ENCODE data around the gene XXYLT1.

The XXYLT1 gene

DNA sequence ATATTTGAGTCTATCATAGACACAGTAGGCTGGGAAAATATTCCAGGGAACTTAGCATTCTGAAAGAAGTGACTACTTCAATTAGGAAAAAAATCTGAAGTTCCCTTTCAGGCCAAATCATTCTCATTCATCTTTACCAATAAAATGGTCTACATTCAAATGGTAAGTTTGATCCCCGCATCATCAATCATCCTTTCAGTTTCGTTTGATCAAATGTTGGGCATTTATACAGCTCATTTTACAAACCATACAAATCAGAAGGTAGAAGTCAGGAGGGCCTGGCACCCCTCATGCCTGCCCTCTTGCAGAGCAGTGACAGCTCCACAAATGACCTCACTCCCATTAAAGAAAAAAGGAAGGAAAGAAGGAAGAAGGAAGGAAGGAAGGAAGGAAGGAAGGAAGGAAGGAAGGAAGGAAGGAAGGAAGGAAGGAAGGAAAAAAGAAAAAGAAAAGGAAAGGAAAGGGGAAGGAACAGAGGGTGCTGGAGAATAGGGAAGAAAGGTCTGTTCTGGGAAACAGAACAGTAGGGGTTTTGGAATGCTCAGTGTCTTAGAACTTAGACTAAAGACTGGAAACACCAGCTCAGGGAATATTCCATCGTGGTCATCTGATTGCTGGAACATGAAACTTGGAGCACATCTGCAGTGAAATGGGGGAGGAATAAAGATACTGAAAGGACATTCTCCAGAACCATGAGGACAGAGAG, 86.1 kb downstream of the XXYLT1 start:
- no peak for DNase-seq (ENCODE audit: low read depth)

DNA sequence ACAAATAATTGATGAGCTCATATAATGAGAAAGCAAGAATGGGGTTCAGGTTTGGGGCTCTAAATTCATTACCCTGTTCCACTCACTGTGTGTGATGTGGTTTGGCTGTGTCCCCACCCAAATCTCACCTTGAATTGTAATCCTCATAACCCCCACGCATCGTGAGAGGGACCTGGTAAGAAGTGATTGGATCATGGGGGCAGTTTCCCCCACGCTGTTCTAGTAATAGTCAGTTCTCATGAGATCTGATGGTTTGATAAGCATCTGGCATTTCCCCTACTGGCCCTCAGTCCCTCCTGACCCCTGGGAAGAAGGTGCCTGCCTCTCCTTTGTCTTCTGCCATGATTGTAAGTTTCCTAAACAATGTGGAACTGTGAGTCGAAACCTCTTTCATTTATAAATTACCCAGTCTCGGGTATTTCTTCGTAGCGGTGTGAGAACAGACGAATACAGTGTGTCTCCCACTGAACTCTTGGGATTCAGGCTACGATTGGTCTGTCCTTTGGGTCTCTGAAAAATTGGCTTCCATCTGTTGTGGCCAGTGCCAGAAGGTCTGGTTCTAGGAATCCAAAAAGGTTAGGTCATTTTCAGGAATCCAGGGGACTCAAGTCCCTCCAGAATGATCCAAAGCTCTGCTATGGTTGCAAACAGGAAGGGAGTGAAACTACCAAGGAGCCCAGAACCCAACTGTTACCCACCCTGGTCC, 87.7 kb downstream of the XXYLT1 start:
- DNase-seq (ENCODE audit: low read depth), result no peak

DNA sequence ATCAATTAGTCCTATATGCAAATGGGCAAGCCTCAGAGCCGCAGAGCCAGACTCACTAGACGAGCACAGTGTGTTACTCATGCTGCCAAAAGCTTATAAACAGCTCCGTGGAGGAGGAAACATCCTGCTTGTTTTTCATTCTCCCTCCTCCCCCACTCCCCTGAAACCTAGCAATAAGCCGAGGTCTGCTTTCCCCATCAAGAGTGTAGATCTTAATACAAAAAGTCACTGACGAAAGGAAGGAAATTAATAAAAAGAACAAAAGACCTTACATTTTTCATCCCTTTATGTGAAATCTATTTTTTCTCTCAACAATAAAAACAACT, 88.5 kb downstream of the XXYLT1 start:
- DNase-seq (ENCODE audit: low read depth), result peak; percentile 32

DNA sequence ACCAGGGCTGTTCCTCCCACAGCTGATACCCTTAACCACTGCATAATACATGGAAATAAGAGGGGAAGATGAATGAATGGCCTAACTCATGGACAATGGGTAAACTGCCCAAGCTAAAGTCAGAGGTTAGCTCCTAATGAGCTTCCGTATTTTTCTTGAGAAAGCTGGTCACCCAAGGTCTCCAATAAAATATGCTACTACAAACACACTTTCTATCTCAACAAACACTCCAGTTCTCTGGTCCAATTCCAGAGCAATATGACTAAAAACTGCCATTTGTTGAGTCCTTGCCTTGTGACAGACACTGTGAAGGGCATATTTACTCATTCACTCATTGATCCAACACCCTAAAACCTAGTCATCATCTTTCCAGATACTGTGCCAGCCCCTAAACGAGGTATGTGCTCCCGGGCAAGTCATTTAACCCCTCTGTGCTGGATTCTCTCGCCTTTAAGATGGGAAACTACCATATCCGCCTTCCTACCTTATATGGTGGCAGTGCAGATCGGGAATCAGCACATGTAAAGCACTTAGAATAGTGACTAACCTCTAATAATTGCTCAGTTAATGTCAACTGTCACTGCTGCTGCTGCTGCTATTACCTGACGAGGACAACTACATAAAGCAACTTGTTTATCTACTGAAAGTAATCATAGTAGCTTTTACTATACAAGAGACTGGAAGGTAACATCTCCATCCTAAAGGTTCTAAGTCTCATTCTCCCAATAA, 89.1 kb downstream of the XXYLT1 start:
- no peak for DNase-seq (ENCODE audit: low read depth)

DNA sequence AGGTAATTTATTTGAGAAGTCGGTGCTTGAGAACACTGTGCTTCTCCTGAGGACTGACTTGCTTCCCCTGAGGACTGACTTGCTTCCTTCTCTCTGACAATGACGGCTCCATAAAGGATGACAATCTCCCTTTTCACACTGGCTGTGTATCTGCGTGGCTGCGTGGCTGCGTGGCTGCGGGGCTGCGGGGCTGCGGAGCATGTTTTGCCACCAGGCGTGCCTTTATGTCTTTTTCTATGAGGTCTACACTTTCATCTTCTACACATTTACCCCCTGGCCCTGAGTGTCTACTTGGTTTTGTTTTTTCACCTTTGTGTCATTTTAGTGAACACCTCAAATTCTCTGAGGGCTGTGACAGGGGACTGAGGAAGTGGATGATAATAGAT, 89.9 kb downstream of the XXYLT1 start:
- DNase-seq (ENCODE audit: low read depth), result no peak

DNA sequence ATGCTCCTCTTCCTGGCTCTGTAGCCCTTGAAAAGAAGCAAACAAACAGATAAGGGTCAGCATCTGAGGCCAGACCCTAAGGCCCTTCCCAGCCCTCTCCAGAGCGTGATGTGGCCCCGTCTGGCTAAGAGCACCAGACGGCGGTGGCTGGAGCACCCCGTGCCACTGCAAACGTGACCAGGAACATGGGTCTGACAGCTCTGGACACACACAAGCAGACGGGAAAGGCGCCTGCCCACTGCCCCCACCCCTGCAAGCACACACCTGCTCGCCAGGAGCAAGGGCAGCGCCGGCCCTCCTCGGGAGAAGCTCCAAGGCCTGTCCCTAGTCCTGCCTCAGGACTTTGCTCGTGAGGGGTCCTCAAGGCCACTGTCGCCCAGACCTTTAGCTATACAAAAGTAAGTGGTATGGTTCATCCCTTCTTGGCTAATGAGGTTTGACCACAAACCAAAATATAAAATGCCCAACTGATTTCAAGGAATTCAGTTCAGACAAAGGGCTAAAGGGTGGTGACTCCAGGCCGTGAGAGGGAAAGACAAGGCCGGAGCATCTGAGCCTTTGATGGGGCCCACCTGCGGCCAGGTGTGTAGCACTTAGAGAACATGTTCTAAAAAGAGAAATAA, 90.4 kb downstream of the XXYLT1 start:
- DNase-seq (ENCODE audit: low read depth), result no peak

DNA sequence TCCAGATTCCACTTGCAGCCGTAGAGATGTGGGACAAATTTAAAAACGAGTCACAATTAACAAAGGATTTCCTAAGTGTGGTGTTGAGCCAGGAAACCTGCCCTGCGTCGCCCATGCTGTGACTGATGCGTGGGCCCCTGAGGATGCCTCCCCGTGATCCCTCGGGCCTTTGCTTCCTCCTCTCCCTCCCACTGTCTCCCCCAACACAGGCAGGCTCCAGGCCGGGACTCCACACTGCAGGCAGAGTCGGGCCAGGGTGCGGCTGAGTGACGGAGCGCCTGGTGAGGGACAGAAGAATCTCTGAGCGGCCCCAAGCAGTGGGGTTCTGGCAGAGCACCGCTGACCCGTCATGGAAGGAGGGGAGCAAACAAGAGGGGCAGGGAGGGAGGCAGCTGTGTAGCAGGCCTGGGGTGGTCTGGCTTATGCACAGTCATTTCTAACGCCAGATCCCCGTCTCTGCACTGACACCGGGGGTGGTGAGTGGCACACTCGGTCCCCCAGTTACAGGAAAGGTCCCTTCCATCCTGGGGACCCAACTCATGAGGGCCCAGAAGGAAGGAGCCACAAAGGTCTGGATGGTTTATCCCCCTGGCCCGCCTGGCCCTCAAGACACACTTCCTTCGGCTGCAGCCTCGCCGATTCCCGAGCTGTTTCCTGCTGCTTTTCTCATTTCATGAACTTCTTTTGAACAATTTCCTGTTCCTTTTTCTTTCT, 91.0 kb downstream of the XXYLT1 start:
- no peak for DNase-seq (ENCODE audit: low read depth)

DNA sequence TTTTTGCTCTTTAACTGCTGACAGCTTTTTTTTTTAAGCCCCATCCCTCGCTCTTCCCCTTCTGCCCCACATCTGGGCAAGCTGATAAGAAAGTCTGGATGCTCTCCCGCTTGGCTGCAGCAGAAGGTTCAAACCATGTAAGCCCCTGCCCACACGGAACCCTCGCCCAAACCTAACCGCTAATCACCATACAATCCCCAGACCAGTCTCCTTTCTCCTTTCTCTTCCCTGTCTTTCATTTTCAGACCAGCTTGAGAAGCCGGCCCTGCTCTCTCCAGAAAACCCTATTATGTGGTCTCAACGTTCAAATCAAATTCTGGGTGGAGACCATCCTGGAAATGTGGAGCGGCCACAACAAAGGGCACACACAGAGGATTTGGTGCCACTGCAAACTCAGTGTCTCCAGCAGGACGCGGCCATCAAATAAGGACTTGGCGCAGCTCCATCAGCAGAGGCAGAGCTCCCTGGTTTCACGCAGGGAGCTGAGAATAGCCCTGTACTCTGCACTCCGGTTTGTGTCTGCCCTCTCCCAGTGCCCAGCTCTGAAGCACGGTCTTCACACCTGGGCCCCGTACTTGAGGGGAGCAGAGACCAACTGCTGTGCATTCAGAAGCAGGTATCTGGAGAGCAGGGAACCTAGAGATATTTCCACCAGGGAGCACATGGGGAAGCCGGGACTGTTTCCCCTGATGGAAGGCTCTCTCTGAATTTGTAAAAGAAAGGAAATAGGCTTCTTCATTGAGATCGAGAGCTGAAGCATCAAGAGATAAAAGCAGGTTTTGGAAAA, 92.6 kb downstream of the XXYLT1 start:
- no peak for DNase-seq (ENCODE audit: low read depth)

DNA sequence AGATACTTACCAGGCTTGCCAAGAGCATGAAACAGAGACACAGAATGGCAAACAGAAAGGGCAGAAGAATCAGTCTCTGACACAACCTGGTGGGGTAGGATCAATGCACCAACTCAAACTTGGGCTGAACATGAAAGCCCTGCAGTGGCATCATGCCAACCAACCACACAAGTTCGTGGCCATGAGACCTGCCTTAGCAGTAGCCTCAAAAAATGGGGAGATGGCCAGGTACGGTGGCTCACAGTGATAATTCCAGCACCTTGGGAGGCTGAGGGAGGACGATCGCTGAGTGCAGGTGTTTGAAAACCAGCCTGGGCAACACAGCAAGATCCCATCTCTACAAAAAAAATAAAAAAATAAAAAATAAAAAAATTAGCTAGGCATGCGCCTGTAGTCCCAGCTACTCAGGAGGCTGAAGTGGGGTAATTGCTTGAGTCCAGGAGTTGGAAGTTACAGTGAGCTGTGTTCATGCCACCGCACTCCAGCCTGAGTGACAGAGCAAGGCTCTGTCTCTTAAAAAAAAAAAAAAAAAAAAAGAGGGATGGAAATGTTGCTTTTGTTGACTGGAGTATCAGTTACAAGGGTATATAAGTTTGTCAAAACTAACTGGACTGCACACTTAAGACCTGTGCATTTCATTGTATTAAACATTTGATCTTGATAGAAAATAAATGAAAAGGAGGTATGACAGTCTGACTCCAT, 93.4 kb downstream of the XXYLT1 start:
- DNase-seq (ENCODE audit: low read depth), result no peak

DNA sequence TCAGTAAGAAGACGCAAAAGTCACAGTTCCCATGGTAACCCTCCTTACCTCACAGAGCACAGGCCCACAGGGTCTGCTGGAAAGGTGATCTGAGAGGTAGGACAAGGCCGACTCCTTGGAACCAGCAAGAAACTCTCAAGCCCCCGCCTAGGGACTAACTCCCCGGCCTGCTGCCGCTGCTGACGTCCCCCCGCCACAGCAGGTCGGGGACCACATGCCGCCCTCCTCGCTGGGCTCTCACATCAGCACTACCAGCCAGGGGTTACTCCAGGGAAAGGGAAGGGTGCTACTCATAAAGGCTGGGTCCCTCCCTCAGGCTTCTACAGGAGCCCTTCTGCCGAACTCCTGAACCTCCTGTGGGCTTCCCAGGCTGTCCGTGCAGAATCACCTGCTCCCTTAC, 94.2 kb downstream of the XXYLT1 start:
- DNase-seq (ENCODE audit: low read depth), result no peak

DNA sequence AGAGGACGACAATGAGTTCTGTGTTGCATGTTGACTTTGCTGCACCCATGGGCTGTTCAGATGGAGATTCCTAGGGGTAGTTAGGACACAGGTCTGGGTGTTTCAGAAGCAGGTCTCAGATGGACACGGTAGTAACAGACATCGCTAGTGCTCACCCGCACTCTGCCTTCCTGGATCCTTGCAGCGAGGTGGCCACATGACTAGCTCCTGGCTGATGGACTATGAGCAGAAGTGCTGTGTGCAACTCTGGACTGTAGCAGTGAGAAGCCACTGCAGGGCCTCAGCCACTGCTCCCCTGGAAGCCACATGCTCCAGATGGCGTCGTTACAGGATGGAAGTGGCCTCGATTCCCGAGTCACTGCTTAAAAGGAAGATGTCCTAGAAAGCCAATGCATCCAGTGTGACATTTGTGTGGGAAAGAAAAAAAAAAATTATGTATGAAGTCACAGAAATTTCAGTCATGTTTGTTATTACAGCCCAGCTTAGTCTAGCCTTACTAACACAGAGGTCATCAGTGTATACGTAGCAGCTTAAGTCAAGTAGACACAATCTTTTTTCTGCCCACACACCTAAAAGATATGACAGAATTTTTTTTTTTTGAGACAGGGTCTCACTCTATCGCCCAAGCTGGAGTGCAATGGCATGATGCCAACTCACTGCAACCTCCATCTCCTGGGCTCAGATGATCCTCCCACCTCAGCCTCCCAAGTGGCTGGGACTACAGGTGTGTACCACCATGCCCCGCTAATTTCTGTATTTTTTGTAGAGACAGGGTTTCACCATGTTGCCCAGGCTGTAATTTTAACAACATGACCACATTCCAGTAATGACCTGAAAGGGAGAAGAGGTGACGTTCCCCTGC, 95.3 kb downstream of the XXYLT1 start:
- no peak for DNase-seq (ENCODE audit: low read depth)

DNA sequence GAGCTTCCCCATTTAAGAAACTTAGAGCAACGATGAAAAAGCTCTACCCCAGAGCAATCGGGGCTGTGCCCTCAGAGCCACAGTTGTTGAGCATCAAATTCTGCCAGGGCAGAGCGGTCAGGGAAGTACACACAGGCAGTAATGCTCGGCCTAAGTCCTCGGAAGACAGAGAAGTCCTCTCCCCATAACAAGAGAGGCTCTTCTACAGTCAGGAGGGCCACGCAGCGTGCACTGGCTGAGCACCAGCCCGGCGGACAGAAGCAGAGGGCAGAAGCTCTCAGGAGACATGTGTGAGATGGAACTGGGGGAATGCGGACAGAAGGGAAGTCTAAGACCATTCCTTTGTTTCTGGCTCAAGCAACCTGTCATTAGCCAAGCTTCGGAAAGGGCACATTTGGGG, 95.9 kb downstream of the XXYLT1 start:
- DNase-seq (ENCODE audit: low read depth), result no peak

DNA sequence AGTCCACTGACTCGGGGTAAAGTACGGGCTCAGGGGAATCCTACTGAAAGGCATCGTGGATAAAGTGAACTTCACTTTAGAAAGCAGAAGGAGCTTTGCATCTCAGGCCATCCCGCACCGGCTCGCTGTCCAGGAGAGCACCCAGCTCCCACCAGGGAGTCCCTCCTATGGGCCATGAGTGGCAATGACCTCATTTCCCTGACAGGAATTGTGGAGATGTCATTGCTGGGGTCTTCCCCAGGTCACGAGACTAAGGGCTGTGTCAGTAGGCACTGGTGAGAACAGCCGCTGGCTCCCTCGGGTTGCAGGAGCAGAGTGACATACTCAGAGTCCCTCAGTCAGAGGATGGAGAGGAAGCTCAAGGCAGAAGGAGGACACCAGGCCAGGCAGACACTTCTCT, 97.3 kb downstream of the XXYLT1 start:
- no peak for DNase-seq (ENCODE audit: low read depth)

DNA sequence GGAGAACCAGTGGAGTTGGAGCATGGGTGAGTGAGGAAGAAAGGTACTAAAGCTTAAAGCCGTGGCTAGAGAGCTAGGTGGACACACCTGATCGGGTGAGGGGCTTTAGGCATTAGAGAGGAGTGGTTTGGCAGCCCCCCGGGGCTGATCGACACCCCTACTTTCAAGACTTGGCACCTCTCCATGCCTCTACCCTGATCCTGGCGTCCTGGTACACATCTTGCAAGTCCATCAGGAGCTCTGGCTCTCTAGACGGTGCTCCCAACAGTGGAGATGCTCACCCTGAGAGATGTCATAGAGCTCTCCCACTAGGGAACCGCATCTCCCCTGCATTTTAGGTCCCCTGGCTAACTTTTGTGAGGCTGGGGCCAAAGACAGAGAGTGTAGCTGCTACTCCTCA, 98.1 kb downstream of the XXYLT1 start:
- no peak for DNase-seq (ENCODE audit: low read depth)

DNA sequence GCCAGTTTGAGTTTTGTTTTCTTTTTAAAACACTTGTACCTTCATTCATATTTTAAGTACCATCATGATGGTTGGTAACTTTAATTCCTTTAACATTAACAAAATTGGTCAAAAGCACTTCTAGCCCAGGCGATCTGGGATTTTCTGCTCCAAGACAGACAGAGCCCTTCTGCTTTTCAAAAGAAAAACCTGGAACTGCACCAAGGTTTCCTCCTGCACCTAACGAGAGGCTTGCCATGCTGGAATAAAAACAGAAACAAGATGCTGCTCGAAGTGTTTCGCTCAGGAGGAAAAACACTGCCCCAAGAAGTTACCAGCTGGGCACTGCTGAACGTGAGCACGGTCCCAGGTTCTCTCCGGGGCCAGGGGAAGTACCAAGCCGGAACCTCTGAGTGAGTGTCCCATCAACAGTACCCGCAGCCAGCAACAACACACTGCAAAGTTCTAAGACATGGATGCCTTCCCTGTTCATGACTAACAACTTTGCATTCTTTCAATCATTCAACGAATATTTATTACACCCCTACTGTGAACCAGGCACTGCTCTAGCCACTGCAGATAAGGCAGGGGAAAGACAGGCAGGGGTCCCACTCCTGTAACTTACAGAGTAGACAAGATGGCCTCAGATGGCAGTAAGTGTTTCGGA, 98.8 kb downstream of the XXYLT1 start:
- DNase-seq (ENCODE audit: low read depth), result no peak

DNA sequence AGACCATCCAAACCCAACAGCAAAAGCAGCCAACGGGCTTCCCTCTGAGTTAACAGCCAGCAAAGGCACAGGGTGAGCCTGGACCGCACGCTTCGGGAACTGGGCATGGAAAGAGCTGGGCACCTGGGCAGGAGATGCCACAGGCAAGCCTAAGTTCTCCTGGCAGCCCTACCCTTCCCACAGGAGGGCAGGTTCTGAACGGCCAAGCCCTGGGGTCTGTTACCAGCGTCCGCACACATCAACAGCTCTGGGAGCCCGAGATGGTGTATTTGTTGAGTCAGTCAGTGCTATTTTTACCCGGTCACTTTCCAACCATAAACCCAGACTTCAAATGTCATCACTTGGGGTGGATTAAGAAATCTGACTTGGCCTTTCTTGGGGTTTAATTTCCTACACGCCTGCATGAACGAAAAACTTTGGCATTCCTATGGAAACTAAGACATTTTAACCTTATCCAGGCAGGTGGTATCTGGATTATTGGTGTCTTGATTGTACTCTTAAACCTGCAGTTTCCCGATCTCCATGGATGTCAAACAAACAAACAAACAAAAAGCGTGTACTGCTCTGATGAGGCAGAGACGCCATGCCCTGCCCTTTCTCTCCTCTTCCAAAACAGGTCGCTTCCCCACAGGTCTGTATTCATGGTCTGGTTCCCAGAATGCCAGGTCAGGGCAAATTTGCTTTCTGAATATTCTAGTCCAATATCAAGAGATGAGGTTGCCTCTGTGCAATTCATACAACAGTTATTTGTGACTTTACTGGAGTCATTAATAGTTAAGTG, 99.7 kb downstream of the XXYLT1 start:
- DNase-seq (ENCODE audit: low read depth), result no peak

DNA sequence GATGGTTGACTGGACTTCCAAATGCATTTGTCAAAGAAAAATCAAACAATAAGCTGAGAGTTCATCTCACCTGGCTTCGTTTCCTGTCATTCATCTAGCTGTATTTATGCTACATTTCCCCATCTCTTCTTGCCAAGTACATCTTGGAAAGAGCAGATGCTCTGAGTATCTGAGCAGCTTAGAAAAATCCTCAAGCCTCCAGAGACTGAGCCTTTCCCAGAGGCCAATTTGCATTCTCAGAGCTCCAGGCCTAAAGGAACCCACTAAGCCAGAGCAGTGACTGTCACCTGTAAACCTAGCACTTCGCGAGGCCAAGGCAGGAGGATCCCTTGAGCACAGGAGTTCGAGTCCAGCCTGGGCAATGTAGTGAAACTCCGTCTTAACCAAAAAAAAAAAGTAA, 100.5 kb downstream of the XXYLT1 start:
- DNase-seq (ENCODE audit: low read depth), result no peak

DNA sequence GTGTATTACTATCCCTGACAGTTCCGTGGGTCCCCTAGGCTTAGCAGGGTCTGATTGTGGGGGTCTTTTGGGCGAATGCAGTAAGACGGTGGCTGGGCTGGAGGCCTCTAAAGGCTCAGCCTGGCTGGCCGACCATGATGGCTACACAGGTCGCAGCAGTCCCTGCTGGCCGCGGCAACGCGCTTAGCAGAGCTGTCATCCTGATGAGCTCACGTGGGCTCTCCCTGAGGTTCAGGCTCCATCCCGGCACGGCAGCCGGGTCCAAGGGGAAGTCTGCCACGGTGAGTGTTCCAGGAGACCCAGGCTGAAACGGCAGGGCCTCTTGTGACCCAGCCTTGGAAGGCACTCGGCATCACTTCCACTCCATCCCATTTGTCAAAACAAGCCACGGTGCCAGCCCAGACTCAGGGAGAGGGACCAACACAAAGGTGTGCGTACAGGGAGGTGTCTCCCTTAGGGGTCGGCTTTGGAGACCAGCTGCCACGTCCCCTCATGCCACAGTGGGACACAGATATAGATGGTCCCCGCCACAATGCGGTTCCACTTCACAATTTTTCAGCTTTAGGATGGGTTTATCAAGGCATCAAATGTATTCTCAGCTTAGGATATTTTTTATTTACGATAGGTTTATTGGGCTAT, 101.8 kb downstream of the XXYLT1 start:
- no peak for DNase-seq (ENCODE audit: low read depth)
